Measurements from ENCODE around the gene ARMH4. TPM values are rescaled to one million over a fixed set of nuclear protein-coding genes. Genes with fewer than 3 reads are reported as not detected.

The ARMH4 gene
- total RNA-seq, 4 donors from 2014 or later, result 0.44 to 4.4 (median 2.4) TPM

GRCh38 chr14:58104808-58105207, 47.2 kb downstream of the ARMH4 start:
- intact Hi-C loops (cut with DNase I), result loop anchor here (5.0 kb wide), 1 partner anchor 62 kb away; no protein-coding TSS in a partner anchor
- WGBS, 2 donors, result 16 to 29% methylated on average over 2 of the region's 2 CpGs

DNA sequence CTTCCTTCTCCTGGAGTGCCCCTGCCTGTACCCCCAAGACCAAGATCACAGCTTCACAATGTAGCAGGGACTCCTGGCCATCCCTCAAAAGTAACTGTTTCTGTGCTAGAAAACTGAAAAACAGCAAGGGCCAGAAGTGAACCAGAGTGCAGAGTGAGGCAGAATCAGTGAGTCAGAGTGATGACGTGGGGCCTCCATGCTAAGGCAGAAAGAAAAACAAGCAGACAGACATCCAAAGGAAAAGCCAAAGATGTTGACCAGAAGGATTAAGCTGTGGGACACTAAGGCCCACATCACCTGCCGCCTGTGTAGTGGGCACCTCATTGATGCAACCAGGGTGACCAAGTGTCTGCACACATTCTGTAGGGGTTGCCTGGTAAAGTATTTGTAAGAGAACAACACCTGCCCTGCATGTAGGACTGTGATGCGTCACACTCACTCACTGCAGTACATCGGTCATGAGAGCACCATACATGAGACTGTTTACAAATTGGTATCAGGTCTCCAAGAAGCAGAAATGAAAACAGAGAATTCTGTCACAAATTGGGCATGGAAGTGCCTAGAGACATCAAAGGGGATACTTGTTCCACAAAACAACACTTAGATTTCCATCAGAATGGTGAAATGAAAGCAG, 51.2 kb downstream of the ARMH4 start:
- no peaks in the 10 kb centered on the region for H3K9me3 ChIP-seq
- WGBS, 2 donors, result 77 to 93% methylated on average over 4 of the region's 4 CpGs
- no peak overlapping the region for H3K27ac ChIP-seq
- no peak overlapping the region for H3K4me3 ChIP-seq
- no peak for DNase-seq
- H3K4me1 ChIP-seq, result peaks cover 0 to 7% (median 0%) of the 10 kb centered on the region in 3 donors
- H3K36me3 ChIP-seq, result no peaks in the 10 kb centered on the region
- intact Hi-C loops (cut with DNase I), result no loop called here
- no peaks in the 10 kb centered on the region for H3K27me3 ChIP-seq
- TF ChIP-seq POLR2A (IDR thresholded peaks at IDR 0.05) (no peak), CTCF (IDR thresholded peaks at IDR 0.05) (no peak)

More at GRCh38 chr14:58104808-58105207, 47.2 kb downstream of the ARMH4 start:
- Histone ChIP-seq H3K27me3 (no peaks in the 10 kb centered on the region), H3K36me3 (no peaks in the 10 kb centered on the region), H3K27ac (no peak overlapping the region), H3K9me3 (no peaks in the 10 kb centered on the region), H3K4me1 (no peaks in the 10 kb centered on the region), H3K4me3 (no peak overlapping the region)
- DNase-seq, result no peak
- TF ChIP-seq POLR2A (IDR thresholded peaks at IDR 0.05), result no peak
- TF ChIP-seq CTCF (IDR thresholded peaks at IDR 0.05), result no peak

GRCh38 chr14:58099682-58100081, 52.3 kb downstream of the ARMH4 start:
- WGBS, 2 donors, result 86 to 92% methylated on average over 5 of the region's 5 CpGs

GRCh38 chr14:58098507-58098906, 53.5 kb downstream of the ARMH4 start:
- no peak for TF ChIP-seq POLR2A (IDR thresholded peaks at IDR 0.05)
- peaks cover 0 to 7% (median 0%) of the 10 kb centered on the region in 3 donors for H3K4me1 ChIP-seq
- DNase-seq, result no peak
- H3K36me3 ChIP-seq, result no peaks in the 10 kb centered on the region
- intact Hi-C loops (cut with DNase I), result no loop called here
- 6 to 25% methylated on average over 1 of the region's 1 CpG for WGBS, 2 donors
- no peak overlapping the region for H3K4me3 ChIP-seq
- H3K27ac ChIP-seq, result peak overlapping the region in 3 of 4 donors; percentile 11 to 55 (median 49)
- H3K9me3 ChIP-seq, result no peaks in the 10 kb centered on the region
- no peaks in the 10 kb centered on the region for H3K27me3 ChIP-seq

More at GRCh38 chr14:58099682-58100081, 52.3 kb downstream of the ARMH4 start:
- no peak for TF ChIP-seq POLR2A (IDR thresholded peaks at IDR 0.05)
- TF ChIP-seq CTCF (IDR thresholded peaks at IDR 0.05), result no peak
- DNase-seq, result no peak
- Histone ChIP-seq H3K27me3 (no peaks in the 10 kb centered on the region), H3K9me3 (no peaks in the 10 kb centered on the region), H3K27ac (no peak overlapping the region), H3K4me1 (peaks cover 0 to 7% (median 0%) of the 10 kb centered on the region in 3 donors), H3K36me3 (no peaks in the 10 kb centered on the region), H3K4me3 (no peak overlapping the region)
- intact Hi-C loops (cut with DNase I), result no loop called here

DNA sequence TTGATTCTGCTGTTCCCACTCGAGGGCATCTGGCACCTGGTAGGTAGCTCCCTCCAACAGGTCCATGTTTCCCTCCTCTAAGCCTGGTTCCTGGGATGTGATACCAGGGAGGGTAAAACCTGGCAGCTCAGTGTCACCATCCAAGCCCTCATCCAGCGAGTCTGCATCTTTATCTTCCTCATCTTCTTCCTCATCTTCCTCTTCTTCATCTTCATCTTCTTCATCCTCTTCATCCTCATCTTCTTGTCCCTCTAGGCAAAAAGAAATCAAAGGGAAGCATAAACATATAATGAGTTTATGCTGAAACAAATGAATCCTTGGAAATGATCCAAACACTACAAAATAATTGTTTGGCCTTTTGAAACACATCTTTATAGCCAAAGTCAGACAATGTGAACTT, 55.3 kb downstream of the ARMH4 start:
- no peaks in the 10 kb centered on the region for H3K27me3 ChIP-seq
- no peak overlapping the region for H3K27ac ChIP-seq
- H3K9me3 ChIP-seq, result no peaks in the 10 kb centered on the region
- DNase-seq, result no peak
- 65 to 67% methylated on average over 2 of the region's 2 CpGs for WGBS, 2 donors
- peaks cover 0 to 7% (median 0%) of the 10 kb centered on the region in 3 donors for H3K4me1 ChIP-seq
- TF ChIP-seq CTCF (IDR thresholded peaks at IDR 0.05), result no peak
- no peak for TF ChIP-seq POLR2A (IDR thresholded peaks at IDR 0.05)
- intact Hi-C loops (cut with DNase I), result no loop called here
- no peaks in the 10 kb centered on the region for H3K36me3 ChIP-seq
- no peak overlapping the region for H3K4me3 ChIP-seq

Measured in esophagus squamous epithelium (tissue), 5 donors.